ENCODE data around the gene MAGI1. TPM values are rescaled to one million over a fixed set of nuclear protein-coding genes. Genes with fewer than 3 reads are reported as not detected.

Gene MAGI1
- total RNA-seq, 1 donor from 2014 or later, result 21.9 TPM

- no peak overlapping the region for H3K27ac Mint-ChIP-seq (ENCODE audit: unreplicated experiment)
- H3K4me3 Mint-ChIP-seq (ENCODE audit: unreplicated experiment), result no peak overlapping the region
- H3K9me3 Mint-ChIP-seq (ENCODE audit: unreplicated experiment), result no peaks in the 10 kb centered on the region
Measured at GRCh38 chr3:65508750-65509422, 529.8 kb downstream of the MAGI1 start.

DNA sequence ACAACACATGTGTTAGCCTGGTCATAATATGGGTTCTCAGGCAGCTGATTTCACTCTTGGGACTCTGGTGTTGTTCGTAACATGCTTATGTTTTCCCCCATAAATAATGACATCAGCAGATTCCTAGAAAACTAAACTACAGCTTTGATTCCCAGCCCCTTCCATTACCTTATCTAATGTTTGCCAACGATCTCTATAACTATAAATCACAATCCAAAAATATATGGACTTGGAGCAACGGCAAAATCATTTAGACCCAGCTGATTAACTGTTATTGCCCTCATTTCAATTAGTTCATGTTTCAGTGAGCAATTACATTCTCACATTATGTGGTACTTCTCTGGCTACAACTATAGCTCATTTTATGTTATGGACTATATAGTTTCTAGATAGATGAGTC is 531.3 kb downstream of the MAGI1 start:
- H3K27ac Mint-ChIP-seq (ENCODE audit: unreplicated experiment), result no peak overlapping the region
- H3K27me3 Mint-ChIP-seq (ENCODE audit: unreplicated experiment), result no peaks in the 10 kb centered on the region
- no peak overlapping the region for H3K4me3 Mint-ChIP-seq (ENCODE audit: unreplicated experiment)
- TF ChIP-seq, protein P1, sequence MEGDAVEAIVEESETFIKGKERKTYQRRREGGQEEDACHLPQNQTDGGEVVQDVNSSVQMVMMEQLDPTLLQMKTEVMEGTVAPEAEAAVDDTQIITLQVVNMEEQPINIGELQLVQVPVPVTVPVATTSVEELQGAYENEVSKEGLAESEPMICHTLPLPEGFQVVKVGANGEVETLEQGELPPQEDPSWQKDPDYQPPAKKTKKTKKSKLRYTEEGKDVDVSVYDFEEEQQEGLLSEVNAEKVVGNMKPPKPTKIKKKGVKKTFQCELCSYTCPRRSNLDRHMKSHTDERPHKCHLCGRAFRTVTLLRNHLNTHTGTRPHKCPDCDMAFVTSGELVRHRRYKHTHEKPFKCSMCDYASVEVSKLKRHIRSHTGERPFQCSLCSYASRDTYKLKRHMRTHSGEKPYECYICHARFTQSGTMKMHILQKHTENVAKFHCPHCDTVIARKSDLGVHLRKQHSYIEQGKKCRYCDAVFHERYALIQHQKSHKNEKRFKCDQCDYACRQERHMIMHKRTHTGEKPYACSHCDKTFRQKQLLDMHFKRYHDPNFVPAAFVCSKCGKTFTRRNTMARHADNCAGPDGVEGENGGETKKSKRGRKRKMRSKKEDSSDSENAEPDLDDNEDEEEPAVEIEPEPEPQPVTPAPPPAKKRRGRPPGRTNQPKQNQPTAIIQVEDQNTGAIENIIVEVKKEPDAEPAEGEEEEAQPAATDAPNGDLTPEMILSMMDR (IDR thresholded peaks at IDR 0.05), result no peak
- H3K9me3 Mint-ChIP-seq (ENCODE audit: unreplicated experiment), result no peaks in the 10 kb centered on the region
- H3K4me1 Mint-ChIP-seq (ENCODE audit: unreplicated experiment), result no peaks in the 10 kb centered on the region
- no peak for DNase-seq (ENCODE audit: extremely low spot score, unreplicated experiment)
- no peaks in the 10 kb centered on the region for H3K36me3 Mint-ChIP-seq (ENCODE audit: unreplicated experiment)

More at GRCh38 chr3:65508750-65509422, 529.8 kb downstream of the MAGI1 start:
- no peaks in the 10 kb centered on the region for H3K4me1 Mint-ChIP-seq (ENCODE audit: unreplicated experiment)
- no peaks in the 10 kb centered on the region for H3K27me3 Mint-ChIP-seq (ENCODE audit: unreplicated experiment)
- TF ChIP-seq, protein P1 (IDR thresholded peaks at IDR 0.05), result no peak
- no peaks in the 10 kb centered on the region for H3K36me3 Mint-ChIP-seq (ENCODE audit: unreplicated experiment)
- DNase-seq (ENCODE audit: extremely low spot score, unreplicated experiment), result no peak

- H3K4me3 Mint-ChIP-seq (ENCODE audit: unreplicated experiment), result no peak overlapping the region
- no peak for DNase-seq (ENCODE audit: extremely low spot score, unreplicated experiment)
- H3K27ac Mint-ChIP-seq (ENCODE audit: unreplicated experiment), result no peak overlapping the region
- H3K4me1 Mint-ChIP-seq (ENCODE audit: unreplicated experiment), result no peaks in the 10 kb centered on the region
- no peaks in the 10 kb centered on the region for H3K27me3 Mint-ChIP-seq (ENCODE audit: unreplicated experiment)
- no peaks in the 10 kb centered on the region for H3K36me3 Mint-ChIP-seq (ENCODE audit: unreplicated experiment)
- TF ChIP-seq, protein P1 (IDR thresholded peaks at IDR 0.05), result no peak
- H3K9me3 Mint-ChIP-seq (ENCODE audit: unreplicated experiment), result no peaks in the 10 kb centered on the region
Measured at GRCh38 chr3:65503776-65504175, 534.9 kb downstream of the MAGI1 start.

- TF ChIP-seq, protein P1 (IDR thresholded peaks at IDR 0.05), result no peak
- H3K9me3 Mint-ChIP-seq (ENCODE audit: unreplicated experiment), result no peaks in the 10 kb centered on the region
- H3K36me3 Mint-ChIP-seq (ENCODE audit: unreplicated experiment), result no peaks in the 10 kb centered on the region
- no peak overlapping the region for H3K27ac Mint-ChIP-seq (ENCODE audit: unreplicated experiment)
- no peaks in the 10 kb centered on the region for H3K27me3 Mint-ChIP-seq (ENCODE audit: unreplicated experiment)
- H3K4me1 Mint-ChIP-seq (ENCODE audit: unreplicated experiment), result no peaks in the 10 kb centered on the region
- no peak overlapping the region for H3K4me3 Mint-ChIP-seq (ENCODE audit: unreplicated experiment)
- DNase-seq (ENCODE audit: extremely low spot score, unreplicated experiment), result no peak
Measured at GRCh38 chr3:65502526-65502925, 536.2 kb downstream of the MAGI1 start.

GRCh38 chr3:65500398-65501306 is 538.1 kb downstream of the MAGI1 start:
- H3K36me3 Mint-ChIP-seq (ENCODE audit: unreplicated experiment), result no peaks in the 10 kb centered on the region
- no peak for DNase-seq (ENCODE audit: extremely low spot score, unreplicated experiment)
- no peaks in the 10 kb centered on the region for H3K4me1 Mint-ChIP-seq (ENCODE audit: unreplicated experiment)
- no peaks in the 10 kb centered on the region for H3K9me3 Mint-ChIP-seq (ENCODE audit: unreplicated experiment)
- H3K4me3 Mint-ChIP-seq (ENCODE audit: unreplicated experiment), result no peak overlapping the region
- H3K27ac Mint-ChIP-seq (ENCODE audit: unreplicated experiment), result no peak overlapping the region
- no peaks in the 10 kb centered on the region for H3K27me3 Mint-ChIP-seq (ENCODE audit: unreplicated experiment)
- TF ChIP-seq, protein P1 (IDR thresholded peaks at IDR 0.05), result no peak

All from osteocyte (in vitro differentiated cells).